Lower lobe of right lung (tissue), 2 donors: ENCODE results near the gene FN3K. TPM values are rescaled to one million over a fixed set of nuclear protein-coding genes. Genes with fewer than 3 reads are reported as not detected.

Experiments used
- ATAC-seq, 2 donors: fragments of 200-7000 bp; cut with Tn5 transposase; one replicate each; pipeline ENCODE4 v1.9.1; 2020 to 2022; ENCODE audit warnings: mild to moderate bottlenecking in 2 of 2, moderate library complexity in 2 of 2
- DNase-seq: peaks from one replicate; pipeline ENCODE4 v3.0.0-alpha.2; 2020
- H3K27ac ChIP-seq: fragments of 200-600 bp; one replicate; pipeline ENCODE4 v1.8.0; 2022
- H3K27me3 ChIP-seq: fragments of 200-600 bp; one replicate; pipeline ENCODE4 v1.8.0; 2022; ENCODE audit warnings: low read depth
- H3K36me3 ChIP-seq: fragments of 200-600 bp; one replicate; pipeline ENCODE4 v1.8.0; 2022; ENCODE audit warnings: mild to moderate bottlenecking
- H3K4me1 ChIP-seq: fragments of 200-600 bp; one replicate; pipeline ENCODE4 v1.8.0; 2022
- H3K4me3 ChIP-seq: fragments of 200-600 bp; one replicate; pipeline ENCODE4 v1.8.0; 2022; ENCODE audit warnings: mild to moderate bottlenecking
- H3K9me3 ChIP-seq: fragments of 200-600 bp; one replicate; pipeline ENCODE4 v1.8.0; 2022
- CTCF ChIP-seq: fragments of 200-600 bp; IDR thresholded peaks from one replicate; pipeline ENCODE4 v1.8.0; 2022; ENCODE audit warnings: antibody characterized with exemption, mild to moderate bottlenecking
- intact Hi-C: fragments of 100-400 bp; cut with DNase I; formaldehyde crosslinking; loops from one replicate; pipeline ENCODE4 v1.11.0; 2022
- total RNA-seq: library from RNA; stranded (reverse); fragmentation: NEBNext Ultra II Directional; extraction: Animal tissue kit (Norgen Biotek cat#: 25700); gene quantifications from one replicate; pipeline ENCODE4 v1.2.1, GENCODE V29; 2021
- donor health status: DM: no; HTN: yes; CAD: no; lungs with severe emphysema.

Gene FN3K
- total RNA-seq, 1 donor from 2014 or later, result 27.9 TPM

GRCh38 chr17:82788206-82789001 is 53.0 kb downstream of the FN3K start:
- no peaks in the 10 kb centered on the region for H3K9me3 ChIP-seq
- DNase-seq (no peak), ATAC-seq (no peak)
- intact Hi-C loops, result loop anchor here (10.0 kb wide), 1 partner anchor 126 kb away; no protein-coding TSS in a partner anchor
- H3K27me3 ChIP-seq, result no peaks in the 10 kb centered on the region
- peaks cover 15% of the 10 kb centered on the region for H3K36me3 ChIP-seq
- no peaks in the 10 kb centered on the region for H3K4me1 ChIP-seq
- H3K4me3 ChIP-seq, result no peak overlapping the region
- no peak for TF ChIP-seq CTCF
- H3K27ac ChIP-seq, result no peak overlapping the region

- no peaks in the 10 kb centered on the region for H3K4me1 ChIP-seq
- TF ChIP-seq CTCF, result no peak
- intact Hi-C loops, result loop anchor here (10.0 kb wide), 1 partner anchor 126 kb away; no protein-coding TSS in a partner anchor
- DNase-seq, result no peak
- no peak overlapping the region for H3K4me3 ChIP-seq
- H3K36me3 ChIP-seq, result peaks cover 9% of the 10 kb centered on the region
- no peaks in the 10 kb centered on the region for H3K27me3 ChIP-seq
- no peaks in the 10 kb centered on the region for H3K9me3 ChIP-seq
- ATAC-seq, result peak in 1 of 2 donors; percentile 9
- H3K27ac ChIP-seq, result no peak overlapping the region
Observed at GRCh38 chr17:82789051-82789592, 53.7 kb downstream of the FN3K start.

GRCh38 chr17:82789806-82790205 is 54.4 kb downstream of the FN3K start:
- ATAC-seq (no peak), DNase-seq (no peak)
- Histone ChIP-seq H3K4me3 (no peak overlapping the region), H3K36me3 (peaks cover 4% of the 10 kb centered on the region), H3K9me3 (no peaks in the 10 kb centered on the region), H3K27ac (no peak overlapping the region), H3K27me3 (no peaks in the 10 kb centered on the region), H3K4me1 (no peaks in the 10 kb centered on the region)
- TF ChIP-seq CTCF, result no peak
- intact Hi-C loops, result loop anchor here (10.0 kb wide), 1 partner anchor 125 kb away; no protein-coding TSS in a partner anchor

GRCh38 chr17:82790391-82790790 is 55.0 kb downstream of the FN3K start:
- Histone ChIP-seq H3K36me3 (peaks cover 4% of the 10 kb centered on the region), H3K9me3 (no peaks in the 10 kb centered on the region), H3K4me1 (peaks cover 2% of the 10 kb centered on the region), H3K4me3 (no peak overlapping the region), H3K27ac (no peak overlapping the region), H3K27me3 (no peaks in the 10 kb centered on the region)
- no peak for TF ChIP-seq CTCF
- ATAC-seq (no peak), DNase-seq (no peak)
- intact Hi-C loops, result no loop called here

GRCh38 chr17:82791532-82791931 is 56.1 kb downstream of the FN3K start:
- peaks cover 10% of the 10 kb centered on the region for H3K4me1 ChIP-seq
- intact Hi-C loops, result no loop called here
- ATAC-seq (no peak), DNase-seq (no peak)
- no peaks in the 10 kb centered on the region for H3K27me3 ChIP-seq
- H3K36me3 ChIP-seq, result peaks cover 7% of the 10 kb centered on the region
- H3K9me3 ChIP-seq, result no peaks in the 10 kb centered on the region
- TF ChIP-seq CTCF, result no peak
- no peak overlapping the region for H3K4me3 ChIP-seq
- no peak overlapping the region for H3K27ac ChIP-seq
